GM23248 (cell line): ENCODE measurements around the gene GPR176. TPM values are rescaled to one million over a fixed set of nuclear protein-coding genes. Genes with fewer than 3 reads are reported as not detected.

Experiments used
- DNase-seq: peaks from one replicate; pipeline ENCODE4 v3.0.0-alpha.2; 2015
- H2AFZ ChIP-seq: fragments of 200-600 bp; sonication (generic); 2 replicates; pipeline ENCODE4 v1.6.1; 2016; ENCODE audit warnings: antibody characterized with exemption
- H3F3A ChIP-seq: fragments of 200-600 bp; sonication (generic); 2 replicates; pipeline ENCODE4 v1.6.1; 2016; ENCODE audit warnings: mild to moderate bottlenecking, antibody characterized with exemption, mixed run types; ENCODE audit not compliant: insufficient read depth
- H3K27ac ChIP-seq: fragments of 200-600 bp; sonication (generic); 2 replicates; pipeline ENCODE4 v1.5.1; 2016; ENCODE audit warnings: mild to moderate bottlenecking
- H3K27me3 ChIP-seq: fragments of 200-600 bp; sonication (generic); replicated peaks from 2 replicates; pipeline ENCODE4 v1.6.1; 2016; ENCODE audit warnings: mild to moderate bottlenecking; ENCODE audit not compliant: insufficient read depth
- H3K36me3 ChIP-seq: fragments of 200-600 bp; sonication (generic); 2 replicates; pipeline ENCODE4 v1.6.1; 2016; ENCODE audit warnings: low read depth, mild to moderate bottlenecking
- H3K4me1 ChIP-seq: fragments of 200-600 bp; sonication (generic); 2 replicates; pipeline ENCODE4 v1.6.1; 2016; ENCODE audit warnings: mild to moderate bottlenecking; ENCODE audit not compliant: insufficient read depth
- H3K4me2 ChIP-seq: fragments of 200-600 bp; sonication (generic); one replicate; pipeline ENCODE4 v1.6.1; 2016; ENCODE audit warnings: mild to moderate bottlenecking; ENCODE audit not compliant: unreplicated experiment
- H3K4me3 ChIP-seq: fragments of 200-600 bp; sonication (generic); 2 replicates; pipeline ENCODE4 v1.5.1; 2016; ENCODE audit warnings: mild to moderate bottlenecking
- H3K79me2 ChIP-seq: fragments of 200-600 bp; sonication (generic); 2 replicates; pipeline ENCODE4 v1.6.1; 2016; ENCODE audit warnings: mild to moderate bottlenecking; ENCODE audit not compliant: insufficient read depth
- H3K9ac ChIP-seq: fragments of 200-600 bp; sonication (generic); 2 replicates; pipeline ENCODE4 v1.6.1; 2016; ENCODE audit warnings: mild to moderate bottlenecking
- H3K9me2 ChIP-seq: fragments of 200-600 bp; sonication (generic); 2 replicates; pipeline ENCODE4 v1.6.1; 2016; ENCODE audit warnings: mixed run types, mild to moderate bottlenecking, moderate library complexity; ENCODE audit not compliant: insufficient read depth
- H3K9me3 ChIP-seq: fragments of 200-600 bp; sonication (generic); one replicate; pipeline ENCODE4 v1.6.1; 2017; ENCODE audit warnings: low read depth
- H4K20me1 ChIP-seq: fragments of 200-600 bp; sonication (generic); 2 replicates; pipeline ENCODE4 v1.6.0; 2016; ENCODE audit not compliant: insufficient read depth
- EZH2 ChIP-seq: fragments of 200-600 bp; sonication (generic); IDR thresholded peaks from 2 replicates; pipeline ENCODE4 v1.6.1; 2018; ENCODE audit warnings: antibody characterized with exemption, mild to moderate bottlenecking; ENCODE audit not compliant: insufficient read depth, poor library complexity, severe bottlenecking
- EZH2phosphoT487 ChIP-seq: fragments of 200-600 bp; sonication (generic); IDR thresholded peaks from 2 replicates; pipeline ENCODE4 v1.6.1; 2018; ENCODE audit warnings: antibody characterized with exemption, moderate library complexity, mild to moderate bottlenecking, low read depth; ENCODE audit not compliant: insufficient read depth
- WGBS, 2 experiments: methylation state at CpG; one replicate each; pipeline ENCODE4 v1.1.6; 2015 to 2017; ENCODE audit warnings: low lambda C conversion rate in 2 of 2, low coverage in 1 of 2; ENCODE audit errors: missing lambda C conversion rate in 2 of 2; 5-methylcytosine and 5-hydroxymethylcytosine counted together
- in situ Hi-C: fragments of 300-500 bp; cut with MboI; formaldehyde crosslinking; loops from 2 replicates; pipeline ENCODE4 v1.15.0; 2020
- polyA plus RNA-seq: library from polyadenylated mRNA; unstranded; fragments of >200 nt; fragmentation: Nextera tagmentation; extraction: Ambion mirVana; gene quantifications from 2 replicates; pipeline ENCODE4 v1.2.1, GENCODE V29; 2016
- total RNA-seq: library from RNA; depleted of rRNA; stranded (reverse); fragments of >200 nt; shearing (Covaris generic); gene quantifications from 2 replicates; pipeline ENCODE4 v1.2.3, GENCODE V29; 2014

Gene GPR176
- total and polyA plus RNA-seq, 2 experiments from 2014 or later: 161 to 254 TPM

DNA sequence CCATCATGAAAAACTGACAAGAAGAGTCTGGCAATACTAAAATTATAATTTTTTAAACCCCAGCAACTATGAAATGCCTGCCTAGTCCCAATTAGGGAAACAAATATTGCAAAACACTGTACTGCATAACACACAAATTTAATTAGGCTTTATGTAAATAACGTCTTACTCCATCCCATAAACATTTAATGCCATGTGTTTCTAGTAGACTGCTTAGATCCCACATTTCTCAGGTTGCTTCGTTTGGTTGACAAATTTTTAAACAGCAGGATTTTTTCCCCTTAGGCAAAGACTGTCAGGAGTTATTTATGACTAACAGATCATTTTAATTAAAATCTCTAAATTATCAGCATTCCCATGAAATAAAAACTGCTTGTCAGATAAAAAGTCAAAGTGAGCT is 43.7 kb upstream of the GPR176 start:
- Histone ChIP-seq H3K4me3 (no peak overlapping the region), H3K4me2 (no peak overlapping the region), H3K79me2 (no peaks in the 10 kb centered on the region), H3K9ac (no peak overlapping the region), H3F3A (peaks cover 11% of the 10 kb centered on the region; the same call in 1 of the 2 replicates), H3K27me3 (no peaks in the 10 kb centered on the region), H3K9me2 (no peaks in the 10 kb centered on the region), H3K4me1 (no peaks in the 10 kb centered on the region), H4K20me1 (peaks cover 3% of the 10 kb centered on the region; the same call in 1 of the 2 replicates), H3K9me3 (no peaks in the 10 kb centered on the region), H2AFZ (no peak overlapping the region), H3K27ac (no peak overlapping the region), H3K36me3 (peaks cover 58% of the 10 kb centered on the region)
- TF ChIP-seq EZH2 (no peak), EZH2phosphoT487 (no peak)
- in situ Hi-C loops: no loop called here
- WGBS, 2 experiments: 8 to 23% methylated on average over 2 of the region's 2 CpGs
- no peak for DNase-seq

DNA sequence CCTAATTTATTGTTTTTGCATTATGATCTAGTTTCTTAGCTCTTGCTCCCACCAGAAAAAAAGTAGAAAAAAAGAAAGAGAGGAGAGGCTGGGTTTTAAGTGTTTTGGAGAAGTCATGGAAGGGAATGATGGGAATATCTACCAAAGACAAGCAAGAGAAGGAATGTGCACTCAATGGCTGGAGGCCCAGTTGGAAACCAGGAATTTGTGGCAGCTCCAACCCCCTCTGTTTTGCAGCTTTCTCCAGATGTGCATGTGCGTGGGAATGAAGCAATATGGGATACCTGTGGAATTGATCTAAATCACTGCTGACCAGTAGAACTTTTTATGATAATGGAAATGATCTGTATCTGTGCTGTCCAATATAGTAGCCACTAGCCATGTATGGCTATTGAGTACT is 41.0 kb upstream of the GPR176 start:
- H2AFZ ChIP-seq: no peak overlapping the region
- no peak for DNase-seq
- in situ Hi-C loops: no loop called here

DNA sequence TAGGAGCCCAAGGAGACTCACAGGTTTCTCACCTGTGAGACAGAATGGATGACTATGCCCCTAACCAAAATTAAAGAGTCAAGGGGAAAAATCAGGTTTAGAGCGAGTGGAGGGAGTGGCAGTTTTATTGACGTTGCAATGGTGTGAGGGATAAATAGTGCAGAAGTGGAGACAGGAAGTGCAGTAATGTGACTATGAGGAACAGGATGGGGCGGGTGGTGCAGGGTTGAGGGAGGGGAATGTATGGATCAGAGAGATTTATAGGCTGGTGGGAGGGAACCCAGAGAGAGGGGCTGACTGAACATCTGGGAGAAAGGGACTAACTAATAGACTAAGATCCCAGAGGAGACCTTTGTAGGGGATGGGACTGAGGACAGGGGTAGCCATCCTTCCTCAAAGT is 40.3 kb upstream of the GPR176 start:
- H3K27me3 ChIP-seq: no peaks in the 10 kb centered on the region
- WGBS, 2 experiments: 96 to 100% methylated on average over 3 of the region's 3 CpGs
- in situ Hi-C loops: no loop called here

More for the DNA sequence above, 41.0 kb upstream of the GPR176 start:
- H3K27me3 ChIP-seq: no peaks in the 10 kb centered on the region
- no peaks in the 10 kb centered on the region for H3K9me3 ChIP-seq
- H4K20me1 ChIP-seq: peaks cover 3% of the 10 kb centered on the region; the same call in 1 of the 2 replicates
- H3K9me2 ChIP-seq: no peaks in the 10 kb centered on the region
- H3K79me2 ChIP-seq: no peaks in the 10 kb centered on the region
- H3K36me3 ChIP-seq: peaks cover 61% of the 10 kb centered on the region
- H3K4me3 ChIP-seq: no peak overlapping the region
- no peaks in the 10 kb centered on the region for H3K4me1 ChIP-seq
- peaks cover 7% of the 10 kb centered on the region; the same call in 1 of the 2 replicates for H3F3A ChIP-seq
- no peak overlapping the region for H3K9ac ChIP-seq
- no peak overlapping the region for H3K4me2 ChIP-seq
- WGBS, 2 experiments: 76 to 81% methylated on average over 1 of the region's 1 CpG
- no peak for TF ChIP-seq EZH2phosphoT487
- no peak for TF ChIP-seq EZH2
- no peak overlapping the region for H3K27ac ChIP-seq

GRCh38 chr15:39959411-39959810 is 39.3 kb upstream of the GPR176 start:
- TF ChIP-seq EZH2phosphoT487: no peak
- TF ChIP-seq EZH2: no peak
- H3K4me1 ChIP-seq: no peaks in the 10 kb centered on the region
- no peak overlapping the region for H3K4me2 ChIP-seq
- H3K9ac ChIP-seq: no peak overlapping the region
- in situ Hi-C loops: no loop called here
- H2AFZ ChIP-seq: no peak overlapping the region
- no peaks in the 10 kb centered on the region for H3K79me2 ChIP-seq
- H3K27ac ChIP-seq: no peak overlapping the region
- H3K36me3 ChIP-seq: peaks cover 67% of the 10 kb centered on the region
- no peak for DNase-seq
- no peaks in the 10 kb centered on the region for H3K9me3 ChIP-seq
- H3F3A ChIP-seq: peaks cover 7% of the 10 kb centered on the region; the same call in 1 of the 2 replicates
- H3K4me3 ChIP-seq: no peak overlapping the region
- 97 to 100% methylated on average over 1 of the region's 1 CpG for WGBS, 2 experiments
- peaks cover 3% of the 10 kb centered on the region; the same call in 1 of the 2 replicates for H4K20me1 ChIP-seq
- no peaks in the 10 kb centered on the region for H3K27me3 ChIP-seq
- H3K9me2 ChIP-seq: no peaks in the 10 kb centered on the region

More for the DNA sequence above, 40.3 kb upstream of the GPR176 start:
- Histone ChIP-seq H3K4me2 (no peak overlapping the region), H3F3A (peaks cover 7% of the 10 kb centered on the region; the same call in 1 of the 2 replicates), H3K79me2 (no peaks in the 10 kb centered on the region), H3K9ac (no peak overlapping the region), H3K4me3 (no peak overlapping the region), H4K20me1 (peaks cover 3% of the 10 kb centered on the region; the same call in 1 of the 2 replicates), H3K9me2 (no peaks in the 10 kb centered on the region), H3K27ac (no peak overlapping the region), H3K4me1 (no peaks in the 10 kb centered on the region), H3K9me3 (no peaks in the 10 kb centered on the region), H2AFZ (no peak overlapping the region), H3K36me3 (peaks cover 59% of the 10 kb centered on the region)
- no peak for DNase-seq
- TF ChIP-seq EZH2: no peak
- no peak for TF ChIP-seq EZH2phosphoT487
